SK-N-SH (cell line): ENCODE measurements around the gene DUSP5. TPM values are rescaled to one million over a fixed set of nuclear protein-coding genes. Genes with fewer than 3 reads are reported as not detected.

Source experiments
- CTCF ChIA-PET: fragments of 300-600, 350-600 bp; formaldehyde crosslinking; extraction: SDS; loops from one replicate; lab custom pipeline; 2021; lab: Yijun Ruan, JAX
- POLR2A ChIA-PET: fragments of 350-600 bp; sonication (Branson Sonifier 250); formaldehyde crosslinking; extraction: SDS; loops from one replicate; lab custom pipeline; 2020; ENCODE audit warnings: antibody characterized with exemption, inconsistent platforms; lab: Yijun Ruan, JAX
- DNase-seq: peaks from one replicate; pipeline ENCODE4 v3.0.0; 2012
- H2AFZ ChIP-seq: fragments of 200-600 bp; sonication (generic); 2 replicates; pipeline ENCODE4 v1.8.1; 2016; ENCODE audit warnings: antibody characterized with exemption, mild to moderate bottlenecking, low read depth
- H3F3A ChIP-seq: fragments of 200-600 bp; sonication (generic); replicated peaks from 2 replicates; pipeline ENCODE3; 2016; ENCODE audit warnings: antibody characterized with exemption, mild to moderate bottlenecking; ENCODE audit not compliant: insufficient read depth
- H3K27ac ChIP-seq, 2 experiments: fragments of 200-500 bp in 1 of 2; fragments of 200-600 bp in 1 of 2; sonication (Bioruptor generic) in 1 of 2; sonication (generic), shearing (Covaris generic) in 1 of 2; 2 replicates each; pipeline versions ENCODE4 v1.5.1 to v1.6.1; 2014 to 2016; ENCODE audit warnings: low read depth in 2 of 2, inconsistent platforms in 1 of 2, low read length in 1 of 2, mild to moderate bottlenecking in 1 of 2, mixed read lengths in 1 of 2
- H3K27me3 ChIP-seq: fragments of 200-600 bp; sonication (generic), shearing (Covaris generic); 2 replicates; pipeline ENCODE4 v1.6.1; 2016; ENCODE audit warnings: mixed run types; ENCODE audit not compliant: insufficient read depth
- H3K36me3 ChIP-seq, 2 experiments: fragments of 200-500 bp in 1 of 2; fragments of 200-600 bp in 1 of 2; sonication (Bioruptor generic) in 1 of 2; sonication (generic) in 1 of 2; replicated peaks in 1 of 2; 2 replicates each; pipeline versions ENCODE3 to v1.5.1; 2014 to 2016; ENCODE audit warnings: low read length in 1 of 2, mild to moderate bottlenecking in 1 of 2; ENCODE audit not compliant: insufficient read depth in 2 of 2, control insufficient read depth in 1 of 2
- H3K4me1 ChIP-seq, 2 experiments: fragments of 200-500 bp in 1 of 2; fragments of 200-600 bp in 1 of 2; sonication (Bioruptor generic) in 1 of 2; sonication (generic), shearing (Covaris generic) in 1 of 2; 2 replicates each; pipeline versions ENCODE4 v1.5.1 to v1.6.1; 2014 to 2016; ENCODE audit warnings: low read depth in 1 of 2, low read length in 1 of 2, mixed run types in 1 of 2; ENCODE audit not compliant: insufficient read depth in 2 of 2, control insufficient read depth in 1 of 2
- H3K4me2 ChIP-seq: fragments of 200-600 bp; sonication (generic), shearing (Covaris generic); 2 replicates; pipeline ENCODE4 v1.6.1; 2017; ENCODE audit warnings: mixed run types
- H3K4me3 ChIP-seq, 2 experiments: fragments of 200-500 bp in 1 of 2; fragments of 200-600 bp in 1 of 2; sonication (Bioruptor generic) in 1 of 2; sonication (generic), shearing (Covaris generic) in 1 of 2; 2 replicates each; pipeline versions ENCODE4 v1.5.1 to v1.8.1; 2014 to 2016; ENCODE audit warnings: low read depth in 2 of 2, inconsistent platforms in 1 of 2, low read length in 1 of 2, mild to moderate bottlenecking in 1 of 2, mixed read lengths in 1 of 2, moderate library complexity in 1 of 2
- H3K79me2 ChIP-seq: fragments of 200-600 bp; sonication (generic); 2 replicates; pipeline ENCODE4 v1.8.1; 2017; ENCODE audit warnings: mild to moderate bottlenecking; ENCODE audit not compliant: insufficient read depth
- H3K9ac ChIP-seq: fragments of 200-600 bp; sonication (generic); 2 replicates; pipeline ENCODE4 v1.6.1; 2017; ENCODE audit warnings: mixed run types
- H3K9me2 ChIP-seq: fragments of 200-600 bp; sonication (generic); 2 replicates; pipeline ENCODE4 v1.6.1; 2017; ENCODE audit warnings: mixed run types
- H3K9me3 ChIP-seq: fragments of 200-600 bp; sonication (generic); 2 replicates; pipeline ENCODE4 v1.6.1; 2017; ENCODE audit warnings: mixed run types, mild to moderate bottlenecking, moderate library complexity
- H4K20me1 ChIP-seq: fragments of 200-600 bp; sonication (generic); 2 replicates; pipeline ENCODE4 v1.6.1; 2017; ENCODE audit warnings: mild to moderate bottlenecking, mixed run types; ENCODE audit not compliant: insufficient read depth
- CHD2 ChIP-seq: fragments of 150-350 bp; IDR thresholded peaks from 2 replicates; pipeline ENCODE4 v1.6.1; 2018; ENCODE audit warnings: low read length; ENCODE audit not compliant: partially characterized antibody
- EP300 ChIP-seq, 2 experiments: IDR thresholded peaks; 2 replicates each; pipeline versions ENCODE4 v1.4.0 to v1.6.1; 2012; ENCODE audit warnings: borderline replicate concordance in 1 of 2, low read depth in 1 of 2, low read length in 1 of 2
- FOSL2 ChIP-seq: IDR thresholded peaks from 2 replicates; pipeline ENCODE4 v1.4.0; 2012; ENCODE audit warnings: low read depth, mild to moderate bottlenecking, moderate library complexity, borderline replicate concordance
- JUND ChIP-seq: IDR thresholded peaks from 2 replicates; pipeline ENCODE4 v1.4.0; 2012
- NFIC ChIP-seq: IDR thresholded peaks from 2 replicates; pipeline ENCODE4 v1.4.0; 2012; ENCODE audit warnings: borderline replicate concordance
- NRF1 ChIP-seq: IDR thresholded peaks from 2 replicates; pipeline ENCODE4 v1.6.1; 2012; ENCODE audit warnings: low read depth, mild to moderate bottlenecking, low read length
- POLR2AphosphoS5 ChIP-seq: IDR thresholded peaks from 2 replicates; pipeline ENCODE4 v1.6.1; 2012; ENCODE audit warnings: low read depth, low read length
- RCOR1 ChIP-seq: fragments of 150-350 bp; IDR thresholded peaks from 2 replicates; pipeline ENCODE4 v1.6.1; 2017; ENCODE audit warnings: antibody characterized with exemption, low read length
- RXRA ChIP-seq: IDR thresholded peaks from 2 replicates; pipeline ENCODE4 v1.4.0; 2012; ENCODE audit warnings: low read depth, mild to moderate bottlenecking, borderline replicate concordance
- SIN3A ChIP-seq: IDR thresholded peaks from 2 replicates; pipeline ENCODE4 v1.6.1; 2012; ENCODE audit warnings: low read depth, mild to moderate bottlenecking, low read length, moderate library complexity, borderline replicate concordance
- TAF1 ChIP-seq: IDR thresholded peaks from 2 replicates; pipeline ENCODE4 v1.6.1; 2012; ENCODE audit warnings: low read depth, mild to moderate bottlenecking, low read length, moderate library complexity, borderline replicate concordance
- TCF12 ChIP-seq: IDR thresholded peaks from 2 replicates; pipeline ENCODE4 v1.4.0; 2012
- WGBS: methylation state at CpG from one replicate; pipeline ENCODE4 v1.1.6; 2017; ENCODE audit warnings: low lambda C conversion rate; 5-methylcytosine and 5-hydroxymethylcytosine counted together
- polyA plus RNA-seq, 3 experiments: library from polyadenylated mRNA; depleted of rRNA; stranded (reverse); fragments of >200 nt; gene quantifications; 2 replicates each; pipeline ENCODE4 v1.2.3, GENCODE V29; 2012
- TF ChIP-seq, protein P1 (sequence below): IDR thresholded peaks from 2 replicates; pipeline ENCODE4 v1.4.0; 2012; ENCODE audit warnings: low read depth, borderline replicate concordance
- TF ChIP-seq, protein P2 (sequence below): IDR thresholded peaks from 2 replicates; pipeline ENCODE4 v1.6.1; 2012; ENCODE audit warnings: mild to moderate bottlenecking, low read depth, low read length, moderate library complexity
- TF ChIP-seq, protein P3 (sequence below): fragments of 150-350 bp; IDR thresholded peaks from 2 replicates; pipeline ENCODE4 v1.6.1; 2017; ENCODE audit warnings: antibody characterized with exemption, low read length, low read depth, borderline replicate concordance

DUSP5 gene
- polyA plus RNA-seq, 1 of the 3 experiments (the other 2 are of a cell fraction): 52.0 TPM

DNA sequence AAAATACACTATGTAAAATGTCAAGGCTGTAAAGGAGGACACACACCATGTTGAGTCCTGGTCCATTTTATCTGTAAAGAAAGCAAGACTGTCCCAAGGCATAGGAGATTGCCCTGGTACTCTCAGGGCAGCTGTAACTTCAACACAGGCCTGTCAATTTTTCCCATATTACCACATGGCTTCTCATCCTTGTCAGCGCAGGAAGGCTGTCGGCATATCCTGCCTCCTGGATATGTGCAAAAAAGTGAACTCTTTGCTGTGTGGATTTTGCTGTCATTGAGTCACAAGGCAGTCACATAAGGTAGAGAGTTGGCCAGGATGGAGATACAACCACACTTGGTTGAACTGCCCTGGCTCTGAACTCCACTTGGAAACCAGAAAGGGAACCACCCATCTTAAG, 8.7 kb downstream of the DUSP5 start:
- Histone ChIP-seq H3F3A (peaks cover 14% of the 10 kb centered on the region), H3K4me2 (no peak overlapping the region), H3K4me1 (peaks cover 27 to 39% of the 10 kb centered on the region in 2 experiments), H3K36me3 (peaks cover 30 to 45% of the 10 kb centered on the region in 2 experiments), H3K27me3 (no peaks in the 10 kb centered on the region), H4K20me1 (no peaks in the 10 kb centered on the region; the same call in 1 of the 2 replicates), H3K9me2 (no peaks in the 10 kb centered on the region), H3K79me2 (peaks cover 88% of the 10 kb centered on the region), H3K9me3 (no peaks in the 10 kb centered on the region), H3K9ac (no peak overlapping the region), H2AFZ (no peak overlapping the region), H3K27ac (no peak overlapping the region), H3K4me3 (no peak overlapping the region)
- POLR2A ChIA-PET: no interaction called here
- WGBS: 100% methylated on average over 2 of the region's 2 CpGs
- DNase-seq: no peak
- CTCF ChIA-PET: interaction anchor here (0.7 to 2.0 kb wide), 2 partner anchors 42 to 152 kb away, joined by 3 to 5 read pairs; no protein-coding TSS in a partner anchor
- TF ChIP-seq RXRA (no peak), CHD2 (no peak), FOSL2 (no peak), POLR2AphosphoS5 (no peak)

DNA sequence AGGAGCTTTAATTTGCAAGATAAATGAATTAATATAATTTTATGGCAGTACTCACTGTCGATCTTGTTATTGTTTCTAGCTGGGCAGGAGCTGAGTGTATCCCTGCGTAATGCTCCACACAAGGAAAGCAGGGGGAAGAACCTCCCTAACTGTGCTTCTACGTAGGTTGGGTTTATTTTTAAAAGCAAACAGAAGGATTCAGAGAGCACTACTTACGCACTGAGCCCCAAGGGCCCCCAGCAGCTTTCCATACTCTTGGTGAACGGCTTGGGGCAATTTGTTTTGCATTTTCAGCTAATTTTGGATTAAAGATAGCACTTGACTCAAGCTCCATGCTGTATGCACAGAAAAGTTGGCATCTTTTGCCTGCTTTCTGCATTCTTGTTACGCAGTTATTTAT, 9.6 kb downstream of the DUSP5 start:
- Histone ChIP-seq H3F3A (peaks cover 16% of the 10 kb centered on the region), H3K27ac (no peak overlapping the region), H2AFZ (no peak overlapping the region), H3K4me3 (no peak overlapping the region), H3K9me3 (no peaks in the 10 kb centered on the region), H3K9me2 (no peaks in the 10 kb centered on the region), H3K4me1 (peaks cover 20 to 40% of the 10 kb centered on the region in 2 experiments), H3K9ac (no peak overlapping the region), H3K36me3 (peaks cover 30 to 45% of the 10 kb centered on the region in 2 experiments), H3K4me2 (no peak overlapping the region), H3K79me2 (peaks cover 86% of the 10 kb centered on the region), H4K20me1 (no peaks in the 10 kb centered on the region; the same call in 1 of the 2 replicates), H3K27me3 (no peaks in the 10 kb centered on the region)
- no peak for DNase-seq
- TF ChIP-seq JUND (no peak), RXRA (no peak), TCF12 (no peak), CHD2 (no peak)
- ChIA-PET CTCF (interaction anchor here (0.7 to 2.0 kb wide), 3 partner anchors 41 to 153 kb away, joined by 3 to 5 read pairs (median 3); no protein-coding TSS in a partner anchor), POLR2A (interaction anchor here (1.2 kb wide), 1 partner anchor 9 kb away, joined by 3 read pairs; no protein-coding TSS in a partner anchor)
- WGBS: 90% methylated on average over 6 of the region's 6 CpGs

DNA sequence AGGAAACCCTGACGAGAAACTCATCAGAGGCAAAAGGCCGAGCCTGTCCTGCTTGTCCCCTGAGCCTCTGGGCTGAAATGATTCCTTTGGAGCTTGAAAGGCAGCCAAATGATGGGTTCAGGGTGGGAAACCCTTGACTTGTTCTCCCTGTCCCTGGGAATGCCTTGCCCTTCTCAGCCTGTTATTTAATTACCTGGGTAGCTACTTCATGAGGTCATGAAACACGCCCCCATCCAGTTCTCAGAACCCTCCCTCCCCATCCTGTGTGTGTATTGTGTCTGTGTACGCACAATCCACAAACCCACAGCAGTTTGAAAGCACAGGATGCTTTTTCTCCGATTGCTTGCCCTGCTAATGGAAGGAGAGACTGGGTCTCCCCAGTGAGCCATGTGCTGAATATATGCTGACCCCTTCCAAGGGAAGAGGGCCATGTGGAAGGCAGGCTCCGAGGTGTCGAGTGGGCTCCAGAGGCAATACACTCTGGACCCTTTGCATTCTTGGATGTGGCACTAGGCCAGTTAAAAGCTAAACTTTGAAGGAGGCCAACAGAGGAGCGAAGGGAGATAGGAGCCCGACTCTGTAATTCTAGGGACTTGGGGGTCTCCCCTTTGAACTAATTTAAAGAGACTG, 10.6 kb downstream of the DUSP5 start:
- H3K9me2 ChIP-seq: no peaks in the 10 kb centered on the region
- 95% methylated on average over 7 of the region's 9 CpGs for WGBS
- peaks cover 14% of the 10 kb centered on the region for H3F3A ChIP-seq
- no peak overlapping the region for H3K4me3 ChIP-seq
- no peaks in the 10 kb centered on the region for H3K9me3 ChIP-seq
- H3K79me2 ChIP-seq: peaks cover 77% of the 10 kb centered on the region
- H3K4me2 ChIP-seq: no peak overlapping the region
- H2AFZ ChIP-seq: no peak overlapping the region
- no peaks in the 10 kb centered on the region for H3K27me3 ChIP-seq
- H3K27ac ChIP-seq: no peak overlapping the region
- CTCF ChIA-PET: interaction anchor here (0.8 to 2.4 kb wide), 5 partner anchors 10 to 154 kb away, joined by 3 to 8 read pairs (median 4); no protein-coding TSS in a partner anchor
- H3K9ac ChIP-seq: no peak overlapping the region
- H3K4me1 ChIP-seq: peaks cover 11 to 39% of the 10 kb centered on the region in 2 experiments
- POLR2A ChIA-PET: interaction anchor here (1.2 kb wide), 1 partner anchor 10 kb away, joined by 3 read pairs; no protein-coding TSS in a partner anchor
- peaks cover 30 to 47% of the 10 kb centered on the region in 2 experiments for H3K36me3 ChIP-seq
- DNase-seq: no peak
- H4K20me1 ChIP-seq: no peaks in the 10 kb centered on the region
- TF ChIP-seq RCOR1 (no peak), NRF1 (no peak), CHD2 (no peak), RXRA (no peak), TAF1 (no peak), SIN3A (no peak), EP300 (IDR thresholded peaks at IDR 0.05; ENCODE audit: borderline replicate concordance in 1 of 2, low read depth in 1 of 2, low read length in 1 of 2) (no peak), NFIC (no peak)
- TF ChIP-seq, protein P1, sequence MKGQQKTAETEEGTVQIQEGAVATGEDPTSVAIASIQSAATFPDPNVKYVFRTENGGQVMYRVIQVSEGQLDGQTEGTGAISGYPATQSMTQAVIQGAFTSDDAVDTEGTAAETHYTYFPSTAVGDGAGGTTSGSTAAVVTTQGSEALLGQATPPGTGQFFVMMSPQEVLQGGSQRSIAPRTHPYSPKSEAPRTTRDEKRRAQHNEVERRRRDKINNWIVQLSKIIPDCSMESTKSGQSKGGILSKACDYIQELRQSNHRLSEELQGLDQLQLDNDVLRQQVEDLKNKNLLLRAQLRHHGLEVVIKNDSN: no peak
- TF ChIP-seq, protein P2, sequence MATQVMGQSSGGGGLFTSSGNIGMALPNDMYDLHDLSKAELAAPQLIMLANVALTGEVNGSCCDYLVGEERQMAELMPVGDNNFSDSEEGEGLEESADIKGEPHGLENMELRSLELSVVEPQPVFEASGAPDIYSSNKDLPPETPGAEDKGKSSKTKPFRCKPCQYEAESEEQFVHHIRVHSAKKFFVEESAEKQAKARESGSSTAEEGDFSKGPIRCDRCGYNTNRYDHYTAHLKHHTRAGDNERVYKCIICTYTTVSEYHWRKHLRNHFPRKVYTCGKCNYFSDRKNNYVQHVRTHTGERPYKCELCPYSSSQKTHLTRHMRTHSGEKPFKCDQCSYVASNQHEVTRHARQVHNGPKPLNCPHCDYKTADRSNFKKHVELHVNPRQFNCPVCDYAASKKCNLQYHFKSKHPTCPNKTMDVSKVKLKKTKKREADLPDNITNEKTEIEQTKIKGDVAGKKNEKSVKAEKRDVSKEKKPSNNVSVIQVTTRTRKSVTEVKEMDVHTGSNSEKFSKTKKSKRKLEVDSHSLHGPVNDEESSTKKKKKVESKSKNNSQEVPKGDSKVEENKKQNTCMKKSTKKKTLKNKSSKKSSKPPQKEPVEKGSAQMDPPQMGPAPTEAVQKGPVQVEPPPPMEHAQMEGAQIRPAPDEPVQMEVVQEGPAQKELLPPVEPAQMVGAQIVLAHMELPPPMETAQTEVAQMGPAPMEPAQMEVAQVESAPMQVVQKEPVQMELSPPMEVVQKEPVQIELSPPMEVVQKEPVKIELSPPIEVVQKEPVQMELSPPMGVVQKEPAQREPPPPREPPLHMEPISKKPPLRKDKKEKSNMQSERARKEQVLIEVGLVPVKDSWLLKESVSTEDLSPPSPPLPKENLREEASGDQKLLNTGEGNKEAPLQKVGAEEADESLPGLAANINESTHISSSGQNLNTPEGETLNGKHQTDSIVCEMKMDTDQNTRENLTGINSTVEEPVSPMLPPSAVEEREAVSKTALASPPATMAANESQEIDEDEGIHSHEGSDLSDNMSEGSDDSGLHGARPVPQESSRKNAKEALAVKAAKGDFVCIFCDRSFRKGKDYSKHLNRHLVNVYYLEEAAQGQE: no peak
- TF ChIP-seq, protein P3, sequence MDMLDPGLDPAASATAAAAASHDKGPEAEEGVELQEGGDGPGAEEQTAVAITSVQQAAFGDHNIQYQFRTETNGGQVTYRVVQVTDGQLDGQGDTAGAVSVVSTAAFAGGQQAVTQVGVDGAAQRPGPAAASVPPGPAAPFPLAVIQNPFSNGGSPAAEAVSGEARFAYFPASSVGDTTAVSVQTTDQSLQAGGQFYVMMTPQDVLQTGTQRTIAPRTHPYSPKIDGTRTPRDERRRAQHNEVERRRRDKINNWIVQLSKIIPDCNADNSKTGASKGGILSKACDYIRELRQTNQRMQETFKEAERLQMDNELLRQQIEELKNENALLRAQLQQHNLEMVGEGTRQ: no peak
